ENCODE data around the gene ZNRF3. TPM values are rescaled to one million over a fixed set of nuclear protein-coding genes. Genes with fewer than 3 reads are reported as not detected.

Gene ZNRF3
- total RNA-seq, 6 experiments from 2014 or later: 5.8 to 9.2 (median 6.9) TPM

DNA sequence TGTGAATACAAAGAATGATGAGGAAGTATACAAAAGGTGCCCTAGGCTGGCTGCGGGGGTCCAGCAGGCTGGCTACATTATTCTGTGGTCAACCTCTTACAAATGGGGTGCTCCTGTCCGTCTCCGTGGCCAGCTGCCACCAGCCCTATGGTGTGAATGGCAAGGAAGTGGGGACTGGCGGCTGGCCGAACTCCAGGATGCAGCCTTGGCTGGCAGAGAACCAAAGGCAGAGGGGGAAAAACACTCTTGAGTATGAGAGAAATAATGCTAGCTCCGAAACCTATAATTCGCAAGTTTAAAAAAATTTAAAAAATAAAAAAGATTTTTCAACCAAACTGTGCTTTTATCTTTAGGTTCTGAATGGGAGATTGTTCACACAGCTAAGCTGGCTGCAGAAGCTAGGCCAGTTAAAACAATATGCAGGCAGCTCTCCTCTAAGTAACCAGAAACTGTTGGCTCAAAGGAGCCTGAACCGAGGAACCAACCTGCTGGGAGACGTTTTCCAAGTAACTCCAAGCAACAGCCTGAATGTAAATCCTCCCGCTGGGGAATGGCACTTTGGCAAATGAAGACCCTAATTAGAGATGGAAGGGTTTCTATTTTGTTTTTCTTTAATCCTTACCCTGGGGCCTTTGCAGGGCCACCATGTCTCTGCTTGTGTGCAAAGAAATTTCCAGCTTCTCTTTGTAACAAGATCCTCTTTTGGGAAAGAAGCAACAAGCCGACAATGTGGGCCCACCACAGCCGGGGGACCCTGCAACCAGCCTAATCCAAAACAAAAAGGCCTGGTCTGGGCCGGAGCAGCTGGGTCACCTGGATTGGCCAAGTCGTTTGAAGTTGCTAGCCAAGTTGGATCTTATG, 128.1 kb downstream of the ZNRF3 start:
- TF ChIP-seq, protein P1, sequence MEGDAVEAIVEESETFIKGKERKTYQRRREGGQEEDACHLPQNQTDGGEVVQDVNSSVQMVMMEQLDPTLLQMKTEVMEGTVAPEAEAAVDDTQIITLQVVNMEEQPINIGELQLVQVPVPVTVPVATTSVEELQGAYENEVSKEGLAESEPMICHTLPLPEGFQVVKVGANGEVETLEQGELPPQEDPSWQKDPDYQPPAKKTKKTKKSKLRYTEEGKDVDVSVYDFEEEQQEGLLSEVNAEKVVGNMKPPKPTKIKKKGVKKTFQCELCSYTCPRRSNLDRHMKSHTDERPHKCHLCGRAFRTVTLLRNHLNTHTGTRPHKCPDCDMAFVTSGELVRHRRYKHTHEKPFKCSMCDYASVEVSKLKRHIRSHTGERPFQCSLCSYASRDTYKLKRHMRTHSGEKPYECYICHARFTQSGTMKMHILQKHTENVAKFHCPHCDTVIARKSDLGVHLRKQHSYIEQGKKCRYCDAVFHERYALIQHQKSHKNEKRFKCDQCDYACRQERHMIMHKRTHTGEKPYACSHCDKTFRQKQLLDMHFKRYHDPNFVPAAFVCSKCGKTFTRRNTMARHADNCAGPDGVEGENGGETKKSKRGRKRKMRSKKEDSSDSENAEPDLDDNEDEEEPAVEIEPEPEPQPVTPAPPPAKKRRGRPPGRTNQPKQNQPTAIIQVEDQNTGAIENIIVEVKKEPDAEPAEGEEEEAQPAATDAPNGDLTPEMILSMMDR (IDR thresholded peaks at IDR 0.05): no peak
- no peak for TF ChIP-seq POLR2A (IDR thresholded peaks at IDR 0.05)
- Histone ChIP-seq H3K27ac (no peak overlapping the region), H3K9me3 (no peaks in the 10 kb centered on the region), H3K4me3 (no peak overlapping the region), H3K4me1 (peaks cover 0 to 19% (median 3%) of the 10 kb centered on the region in 4 donors), H3K27me3 (no peaks in the 10 kb centered on the region), H3K36me3 (no peaks in the 10 kb centered on the region)
- WGBS (ENCODE audit: insufficient coverage, low coverage, low lambda C conversion rate, missing lambda C conversion rate): 71% methylated on average over 11 of the region's 14 CpGs
- no peak for ATAC-seq
- no peak for DNase-seq
- intact Hi-C loops (cut with DNase I): no loop called here

DNA sequence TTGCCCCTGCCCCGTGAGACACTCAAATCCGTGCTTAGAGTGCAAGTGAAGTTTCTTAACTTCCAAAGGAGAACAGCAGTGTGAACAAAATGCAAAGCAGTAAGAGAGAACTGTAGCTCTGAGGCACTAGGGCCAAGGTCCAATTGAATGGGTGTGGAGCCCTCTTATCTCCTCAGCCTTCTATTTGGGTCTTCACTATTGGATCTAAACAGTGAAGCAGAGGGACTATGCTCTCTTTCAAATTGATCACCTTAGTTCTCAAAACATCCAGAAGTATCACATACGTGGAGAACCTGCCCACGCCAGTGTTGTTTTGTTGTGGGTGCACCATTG, 128.7 kb downstream of the ZNRF3 start:
- no peak for ATAC-seq

GRCh38 chr22:29012952-29013351, 129.6 kb downstream of the ZNRF3 start:
- H3K27ac ChIP-seq: no peak overlapping the region
- 100% methylated on average over 3 of the region's 4 CpGs for WGBS (ENCODE audit: insufficient coverage, low coverage, low lambda C conversion rate, missing lambda C conversion rate)
- no peak overlapping the region for H3K4me3 ChIP-seq
- DNase-seq (no peak), ATAC-seq (no peak)
- intact Hi-C loops (cut with DNase I): no loop called here
- TF ChIP-seq, protein P1 (IDR thresholded peaks at IDR 0.05): no peak
- TF ChIP-seq POLR2A (IDR thresholded peaks at IDR 0.05): no peak
- no peaks in the 10 kb centered on the region for H3K36me3 ChIP-seq
- H3K9me3 ChIP-seq: no peaks in the 10 kb centered on the region
- peaks cover 0 to 34% (median 8%) of the 10 kb centered on the region in 4 donors for H3K4me1 ChIP-seq
- H3K27me3 ChIP-seq: no peaks in the 10 kb centered on the region

More for the DNA sequence above, 128.7 kb downstream of the ZNRF3 start:
- H3K4me1 ChIP-seq: peaks cover 0 to 25% (median 4%) of the 10 kb centered on the region in 4 donors
- no peak overlapping the region for H3K27ac ChIP-seq
- H3K27me3 ChIP-seq: no peaks in the 10 kb centered on the region
- no peak for TF ChIP-seq POLR2A (IDR thresholded peaks at IDR 0.05)
- TF ChIP-seq, protein P1 (IDR thresholded peaks at IDR 0.05): no peak
- H3K36me3 ChIP-seq: no peaks in the 10 kb centered on the region
- intact Hi-C loops (cut with DNase I): no loop called here
- DNase-seq: no peak
- H3K9me3 ChIP-seq: no peaks in the 10 kb centered on the region
- 17% methylated on average over 1 of the region's 4 CpGs for WGBS (ENCODE audit: insufficient coverage, low coverage, low lambda C conversion rate, missing lambda C conversion rate)
- H3K4me3 ChIP-seq: no peak overlapping the region

- peaks cover 0 to 47% (median 13%) of the 10 kb centered on the region in 4 donors for H3K4me1 ChIP-seq
- no peak for ATAC-seq
- whole genome bisulfite sequencing (ENCODE audit: insufficient coverage, low coverage, low lambda C conversion rate, missing lambda C conversion rate): 83% methylated on average over 4 of the region's 4 CpGs
- no peak for DNase-seq
- H3K27me3 ChIP-seq: no peaks in the 10 kb centered on the region
- H3K4me3 ChIP-seq: no peak overlapping the region
- TF ChIP-seq POLR2A (IDR thresholded peaks at IDR 0.05): no peak
- TF ChIP-seq, protein P1 (IDR thresholded peaks at IDR 0.05): no peak
- no peak overlapping the region for H3K27ac ChIP-seq
- intact Hi-C loops (cut with DNase I): no loop called here
- H3K9me3 ChIP-seq: no peaks in the 10 kb centered on the region
- no peaks in the 10 kb centered on the region for H3K36me3 ChIP-seq
Measured at GRCh38 chr22:29014293-29014692, 130.9 kb downstream of the ZNRF3 start.
